ENCODE results near the gene ARL6IP1.

The ARL6IP1 gene

GRCh38 chr16:18801145-18801972 lies at the start of gene ARL6IP1:
TSS of gene ARL6IP1 (minus strand) at chr16:18801549. CDS start at chr16:18801466, 83 bp downstream.
- peak; percentile 99 for DNase-seq

GRCh38 chr16:18846416-18846815 lies 45.1 kb upstream of the ARL6IP1 start:
- DNase-seq = no peak

GRCh38 chr16:18842565-18842964 lies 41.2 kb upstream of the ARL6IP1 start:
- DNase-seq = no peak

- DNase-seq = no peak
These were observed 40.6 kb upstream of the ARL6IP1 start for GRCh38 chr16:18841833-18842525.

GRCh38 chr16:18839555-18839954 lies 38.2 kb upstream of the ARL6IP1 start:
- no peak for DNase-seq

- DNase-seq = no peak
These were observed 35.4 kb upstream of the ARL6IP1 start for GRCh38 chr16:18836702-18837101.

- DNase-seq = no peak
These were observed 33.5 kb upstream of the ARL6IP1 start for GRCh38 chr16:18834864-18835263.

GRCh38 chr16:18833707-18834505 lies 32.6 kb upstream of the ARL6IP1 start:
- no peak for DNase-seq

- no peak for DNase-seq
These were observed 31.3 kb upstream of the ARL6IP1 start for GRCh38 chr16:18832613-18833012.

GRCh38 chr16:18832006-18832405 lies 30.7 kb upstream of the ARL6IP1 start:
- no peak for DNase-seq

GRCh38 chr16:18829251-18829650 lies 27.9 kb upstream of the ARL6IP1 start:
- no peak for DNase-seq

GRCh38 chr16:18827890-18828289 lies 26.5 kb upstream of the ARL6IP1 start:
- no peak for DNase-seq

GRCh38 chr16:18816286-18816685 lies 14.9 kb upstream of the ARL6IP1 start:
- DNase-seq = no peak

GRCh38 chr16:18811925-18812324 lies 10.6 kb upstream of the ARL6IP1 start:
- DNase-seq = no peak

GRCh38 chr16:18809165-18809564 lies 7.8 kb upstream of the ARL6IP1 start:
- no peak for DNase-seq

GRCh38 chr16:18805257-18805773 lies 4.0 kb upstream of the ARL6IP1 start:
- no peak for DNase-seq

GRCh38 chr16:18804540-18804939 lies 3.2 kb upstream of the ARL6IP1 start:
- DNase-seq = no peak

GRCh38 chr16:18803569-18804462 lies 2.5 kb upstream of the ARL6IP1 start:
- no peak for DNase-seq

GRCh38 chr16:18802767-18803343 lies 1.5 kb upstream of the ARL6IP1 start:
- no peak for DNase-seq

GRCh38 chr16:18800775-18801144 lies 589 bp downstream of the ARL6IP1 start:
- DNase-seq = no peak

GRCh38 chr16:18800293-18800692 lies 1.1 kb downstream of the ARL6IP1 start:
- no peak for DNase-seq

- DNase-seq = no peak
These were observed 1.8 kb downstream of the ARL6IP1 start for GRCh38 chr16:18799500-18799899.

All from NCI-H1930 (cell line).